Activated CD4-positive, alpha-beta memory T cell treated with anti-CD3 and anti-CD28 coated beads, Interleukin-2, amount 10 ng/mL, durations not matched to agents 7 days and 5 days (primary cell): Measurements from ENCODE around the gene GNAO1. TPM values are rescaled to one million over a fixed set of nuclear protein-coding genes. Genes with fewer than 3 reads are reported as not detected.

Experiments
- CTCF ChIA-PET: fragments of 350-600 bp; sonication (Branson Sonifier 250); formaldehyde crosslinking; loops from one replicate; lab custom pipeline; 2021; ENCODE audit warnings: antibody characterized with exemption, inconsistent platforms; lab: Charles Lee
- POLR2A ChIA-PET: fragments of 350-600 bp; sonication (Branson Sonifier 250); formaldehyde crosslinking; loops from one replicate; lab custom pipeline; 2021; ENCODE audit warnings: antibody characterized with exemption; lab: Charles Lee
- DNase-seq: peaks from one replicate; pipeline ENCODE4 v3.0.0-alpha.2; 2020
- H3K27ac Mint-ChIP-seq: one replicate; pipeline ENCODE4 v1.8.0; 2021; ENCODE audit warnings: mild to moderate bottlenecking, mixed read lengths
- H3K27me3 Mint-ChIP-seq: one replicate; pipeline ENCODE4 v1.8.0; 2021; ENCODE audit warnings: mixed read lengths
- H3K36me3 Mint-ChIP-seq: one replicate; pipeline ENCODE4 v1.8.0; 2021; ENCODE audit warnings: low read depth, mixed read lengths
- H3K4me1 Mint-ChIP-seq: one replicate; pipeline ENCODE4 v1.8.0; 2021; ENCODE audit warnings: mixed read lengths
- H3K4me3 Mint-ChIP-seq: one replicate; pipeline ENCODE4 v1.8.0; 2021; ENCODE audit warnings: mild to moderate bottlenecking, mixed read lengths
- H3K9me3 Mint-ChIP-seq: one replicate; pipeline ENCODE4 v1.8.0; 2021; ENCODE audit warnings: mixed read lengths
- total RNA-seq, 2 experiments: library from RNA; stranded (reverse); gene quantifications; one replicate each; pipeline ENCODE4 v1.2.3, GENCODE V29; 2021

Gene GNAO1
- total RNA-seq, 2 experiments from 2014 or later, result 1.8 to 2.3 TPM

- Mint-ChIP-seq H3K27me3 (no peaks in the 10 kb centered on the region), H3K36me3 (no peaks in the 10 kb centered on the region), H3K27ac (no peak overlapping the region), H3K4me3 (no peak overlapping the region), H3K9me3 (no peaks in the 10 kb centered on the region), H3K4me1 (no peaks in the 10 kb centered on the region)
- ChIA-PET POLR2A (no interaction called here), CTCF (interaction anchor here (1.5 kb wide), 1 partner anchor 13 kb away, joined by 4 read pairs; no protein-coding TSS in a partner anchor)
- DNase-seq, result no peak
These were observed 140.1 kb downstream of the GNAO1 start for GRCh38 chr16:56331399-56331798.

- CTCF ChIA-PET, result interaction anchor here (1.5 kb wide), 1 partner anchor 13 kb away, joined by 4 read pairs; no protein-coding TSS in a partner anchor
- Mint-ChIP-seq H3K4me3 (no peak overlapping the region), H3K27me3 (no peaks in the 10 kb centered on the region), H3K4me1 (no peaks in the 10 kb centered on the region), H3K9me3 (no peaks in the 10 kb centered on the region), H3K36me3 (no peaks in the 10 kb centered on the region), H3K27ac (no peak overlapping the region)
- no peak for DNase-seq
- POLR2A ChIA-PET, result no interaction called here
These were observed 140.6 kb downstream of the GNAO1 start for GRCh38 chr16:56331915-56332314.

- Mint-ChIP-seq H3K4me1 (no peaks in the 10 kb centered on the region), H3K27ac (no peak overlapping the region), H3K9me3 (no peaks in the 10 kb centered on the region), H3K4me3 (no peak overlapping the region), H3K36me3 (no peaks in the 10 kb centered on the region), H3K27me3 (no peaks in the 10 kb centered on the region)
- POLR2A ChIA-PET, result no interaction called here
- DNase-seq, result no peak
- CTCF ChIA-PET, result interaction anchor here (1.1 to 1.5 kb wide), 2 partner anchors 14 kb away, joined by 3 to 4 read pairs; no protein-coding TSS in a partner anchor
These were observed 141.3 kb downstream of the GNAO1 start for GRCh38 chr16:56332464-56333079.

- H3K27ac Mint-ChIP-seq, result no peak overlapping the region
- DNase-seq, result no peak
- H3K9me3 Mint-ChIP-seq, result no peaks in the 10 kb centered on the region
- ChIA-PET POLR2A (no interaction called here), CTCF (no interaction called here)
- no peak overlapping the region for H3K4me3 Mint-ChIP-seq
- no peaks in the 10 kb centered on the region for H3K27me3 Mint-ChIP-seq
- H3K36me3 Mint-ChIP-seq, result no peaks in the 10 kb centered on the region
- H3K4me1 Mint-ChIP-seq, result no peaks in the 10 kb centered on the region
These were observed 143.5 kb downstream of the GNAO1 start for GRCh38 chr16:56334761-56335160.

- ChIA-PET POLR2A (no interaction called here), CTCF (no interaction called here)
- H3K4me1 Mint-ChIP-seq, result no peaks in the 10 kb centered on the region
- H3K27ac Mint-ChIP-seq, result no peak overlapping the region
- no peaks in the 10 kb centered on the region for H3K9me3 Mint-ChIP-seq
- H3K36me3 Mint-ChIP-seq, result no peaks in the 10 kb centered on the region
- no peak for DNase-seq
- H3K27me3 Mint-ChIP-seq, result no peaks in the 10 kb centered on the region
- no peak overlapping the region for H3K4me3 Mint-ChIP-seq
These were observed 144.9 kb downstream of the GNAO1 start for GRCh38 chr16:56336071-56336688.

GRCh38 chr16:56336711-56337110 is 145.4 kb downstream of the GNAO1 start:
- H3K9me3 Mint-ChIP-seq, result no peaks in the 10 kb centered on the region
- H3K27me3 Mint-ChIP-seq, result no peaks in the 10 kb centered on the region
- POLR2A ChIA-PET, result no interaction called here
- no peak overlapping the region for H3K27ac Mint-ChIP-seq
- H3K4me1 Mint-ChIP-seq, result no peaks in the 10 kb centered on the region
- no peak for DNase-seq
- no peaks in the 10 kb centered on the region for H3K36me3 Mint-ChIP-seq
- no peak overlapping the region for H3K4me3 Mint-ChIP-seq
- CTCF ChIA-PET, result no interaction called here

- H3K9me3 Mint-ChIP-seq, result no peaks in the 10 kb centered on the region
- no peaks in the 10 kb centered on the region for H3K27me3 Mint-ChIP-seq
- no peaks in the 10 kb centered on the region for H3K4me1 Mint-ChIP-seq
- no peak overlapping the region for H3K4me3 Mint-ChIP-seq
- CTCF ChIA-PET, result no interaction called here
- POLR2A ChIA-PET, result no interaction called here
- no peak overlapping the region for H3K27ac Mint-ChIP-seq
- H3K36me3 Mint-ChIP-seq, result no peaks in the 10 kb centered on the region
- DNase-seq, result no peak
These were observed 146.0 kb downstream of the GNAO1 start for GRCh38 chr16:56337131-56337857.

- no peak overlapping the region for H3K27ac Mint-ChIP-seq
- POLR2A ChIA-PET, result no interaction called here
- H3K4me1 Mint-ChIP-seq, result no peaks in the 10 kb centered on the region
- H3K36me3 Mint-ChIP-seq, result no peaks in the 10 kb centered on the region
- CTCF ChIA-PET, result no interaction called here
- no peak for DNase-seq
- H3K4me3 Mint-ChIP-seq, result no peak overlapping the region
- H3K27me3 Mint-ChIP-seq, result no peaks in the 10 kb centered on the region
- H3K9me3 Mint-ChIP-seq, result no peaks in the 10 kb centered on the region
These were observed 146.6 kb downstream of the GNAO1 start for GRCh38 chr16:56337858-56338325.

GRCh38 chr16:56338566-56339318 is 147.5 kb downstream of the GNAO1 start:
- Mint-ChIP-seq H3K36me3 (no peaks in the 10 kb centered on the region), H3K27me3 (no peaks in the 10 kb centered on the region), H3K27ac (no peak overlapping the region), H3K4me3 (no peak overlapping the region), H3K4me1 (no peaks in the 10 kb centered on the region), H3K9me3 (no peaks in the 10 kb centered on the region)
- ChIA-PET CTCF (no interaction called here), POLR2A (no interaction called here)
- no peak for DNase-seq

- no peak overlapping the region for H3K27ac Mint-ChIP-seq
- no peak overlapping the region for H3K4me3 Mint-ChIP-seq
- H3K36me3 Mint-ChIP-seq, result no peaks in the 10 kb centered on the region
- no peaks in the 10 kb centered on the region for H3K9me3 Mint-ChIP-seq
- CTCF ChIA-PET, result interaction anchor here (0.6 kb wide), 1 partner anchor 16 kb away, joined by 3 read pairs; no protein-coding TSS in a partner anchor
- POLR2A ChIA-PET, result no interaction called here
- DNase-seq, result no peak
- no peaks in the 10 kb centered on the region for H3K27me3 Mint-ChIP-seq
- no peaks in the 10 kb centered on the region for H3K4me1 Mint-ChIP-seq
These were observed 148.3 kb downstream of the GNAO1 start for GRCh38 chr16:56339431-56340195.

GRCh38 chr16:56340416-56340815 is 149.1 kb downstream of the GNAO1 start:
- ChIA-PET CTCF (no interaction called here), POLR2A (no interaction called here)
- no peak for DNase-seq
- Mint-ChIP-seq H3K9me3 (no peaks in the 10 kb centered on the region), H3K36me3 (no peaks in the 10 kb centered on the region), H3K27ac (no peak overlapping the region), H3K4me1 (no peaks in the 10 kb centered on the region), H3K4me3 (no peak overlapping the region), H3K27me3 (no peaks in the 10 kb centered on the region)

- Mint-ChIP-seq H3K27me3 (no peaks in the 10 kb centered on the region), H3K9me3 (no peaks in the 10 kb centered on the region), H3K36me3 (no peaks in the 10 kb centered on the region), H3K4me3 (no peak overlapping the region), H3K4me1 (no peaks in the 10 kb centered on the region), H3K27ac (no peak overlapping the region)
- DNase-seq, result no peak
- ChIA-PET POLR2A (no interaction called here), CTCF (no interaction called here)
These were observed 149.6 kb downstream of the GNAO1 start for GRCh38 chr16:56340864-56341365.
